HG03571 (cell line): ENCODE data around the gene ACVR2A.
A peak's percentile ranks its signal among the peaks of the same experiment; 100 is the strongest.

Experiments used
- ATAC-seq: cut with Tn5 transposase; IDR thresholded peaks from one replicate; pipeline ENCODE4 v1.9.1; 2021; ENCODE audit not compliant: unreplicated experiment

The ACVR2A gene

GRCh38 chr2:147844697-147845410, at the start of gene ACVR2A:
Gene ACVR2A (plus strand): TSS chr2:147845029. CDS start chr2:147845153, 124 bp downstream.
- peak; percentile 35 for ATAC-seq

GRCh38 chr2:147800316-147800715, 44.5 kb upstream of the ACVR2A start:
- ATAC-seq: no peak

- no peak for ATAC-seq
Measured at GRCh38 chr2:147806846-147807245, 38.0 kb upstream of the ACVR2A start.

GRCh38 chr2:147808520-147808919, 36.3 kb upstream of the ACVR2A start:
- no peak for ATAC-seq

GRCh38 chr2:147810883-147811765, 33.7 kb upstream of the ACVR2A start:
- no peak for ATAC-seq

GRCh38 chr2:147818741-147819140, 26.1 kb upstream of the ACVR2A start:
- no peak for ATAC-seq

- no peak for ATAC-seq
Measured at GRCh38 chr2:147824620-147825019, 20.2 kb upstream of the ACVR2A start.

- no peak for ATAC-seq
Measured at GRCh38 chr2:147826278-147827087, 18.3 kb upstream of the ACVR2A start.

GRCh38 chr2:147827088-147827375, 17.8 kb upstream of the ACVR2A start:
- no peak for ATAC-seq

- no peak for ATAC-seq
Measured at GRCh38 chr2:147829106-147829505, 15.7 kb upstream of the ACVR2A start.

- no peak for ATAC-seq
Measured at GRCh38 chr2:147836099-147836498, 8.7 kb upstream of the ACVR2A start.

GRCh38 chr2:147843391-147843863, 1.4 kb upstream of the ACVR2A start:
- ATAC-seq: no peak

GRCh38 chr2:147843864-147844696, 749 bp upstream of the ACVR2A start:
- peak; percentile 81 for ATAC-seq

- peak; percentile 50 for ATAC-seq
Measured at GRCh38 chr2:147845411-147845971, 662 bp downstream of the ACVR2A start.

GRCh38 chr2:147846412-147847081, 1.7 kb downstream of the ACVR2A start:
- ATAC-seq: no peak

GRCh38 chr2:147847746-147848391, 3.0 kb downstream of the ACVR2A start:
- no peak for ATAC-seq

GRCh38 chr2:147850838-147851237, 6.0 kb downstream of the ACVR2A start:
- ATAC-seq: no peak

- no peak for ATAC-seq
Measured at GRCh38 chr2:147851244-147851930, 6.6 kb downstream of the ACVR2A start.
